Fibroblast of the aortic adventitia (primary cell): ENCODE data around the gene PLD1. TPM values are rescaled to one million over a fixed set of nuclear protein-coding genes. Genes with fewer than 3 reads are reported as not detected.
"Not testable (repeated sequence)": the region's sequence is repeated elsewhere in the genome, so short reads cannot be mapped to it uniquely, and the experiment has no call there.

ENCODE experiments used
- DNase-seq: peaks from one replicate; pipeline ENCODE4 v3.0.0-alpha.2; 2010; ENCODE audit warnings: low read depth
- H3K4me3 ChIP-seq: 2 replicates; pipeline ENCODE4 v1.5.1; 2011; ENCODE audit warnings: low read depth, mild to moderate bottlenecking, control low read depth, low read length, moderate library complexity
- total RNA-seq: library from RNA; depleted of rRNA; stranded (reverse); fragments of >200 nt; gene quantifications from 2 replicates; pipeline ENCODE4 v1.2.3, GENCODE V29; 2012; ENCODE audit warnings: low replicate concordance
- TF ChIP-seq, protein P1 (sequence below): IDR thresholded peaks from 2 replicates; pipeline ENCODE4 v1.5.1; 2011; ENCODE audit warnings: mild to moderate bottlenecking, low read length, control low read depth, inconsistent platforms; ENCODE audit not compliant: insufficient read depth

The PLD1 gene
- total RNA-seq, 1 donor = 23.1 TPM

DNA sequence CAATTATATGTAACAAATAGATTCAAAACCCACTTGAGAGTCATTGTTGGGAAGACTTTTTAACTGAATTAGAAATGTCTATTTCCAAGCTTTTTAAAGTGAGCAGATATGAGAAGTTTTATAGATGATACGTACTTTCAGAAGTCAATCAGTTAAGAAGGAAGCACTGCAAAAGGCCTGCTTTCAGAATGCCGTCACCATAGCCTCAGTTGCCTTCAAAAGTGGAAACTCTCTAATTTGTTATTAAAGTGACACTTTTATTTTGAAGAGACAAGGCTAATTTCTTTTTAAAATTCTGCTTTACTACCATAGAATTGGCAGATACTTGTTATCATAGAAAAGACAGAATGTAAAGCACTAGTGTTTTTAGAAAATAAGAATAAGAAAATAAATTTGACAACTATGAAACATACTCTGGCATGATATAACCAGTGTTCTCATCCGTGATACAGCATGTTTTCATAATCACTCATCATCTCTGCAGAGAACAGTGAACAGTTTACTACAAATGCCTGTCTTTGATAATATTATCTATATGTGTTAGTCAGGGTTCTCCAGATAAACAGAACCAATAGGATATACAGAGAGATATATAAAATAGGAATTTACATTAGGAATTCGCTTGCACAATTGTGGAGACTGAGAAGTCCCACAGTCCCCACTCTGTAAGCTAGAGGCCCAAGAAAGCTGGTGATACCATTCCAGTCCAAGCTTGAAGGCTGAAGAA lies 7.0 kb upstream of the PLD1 start:
- H3K4me3 ChIP-seq = no peak overlapping the region
- TF ChIP-seq, protein P1, sequence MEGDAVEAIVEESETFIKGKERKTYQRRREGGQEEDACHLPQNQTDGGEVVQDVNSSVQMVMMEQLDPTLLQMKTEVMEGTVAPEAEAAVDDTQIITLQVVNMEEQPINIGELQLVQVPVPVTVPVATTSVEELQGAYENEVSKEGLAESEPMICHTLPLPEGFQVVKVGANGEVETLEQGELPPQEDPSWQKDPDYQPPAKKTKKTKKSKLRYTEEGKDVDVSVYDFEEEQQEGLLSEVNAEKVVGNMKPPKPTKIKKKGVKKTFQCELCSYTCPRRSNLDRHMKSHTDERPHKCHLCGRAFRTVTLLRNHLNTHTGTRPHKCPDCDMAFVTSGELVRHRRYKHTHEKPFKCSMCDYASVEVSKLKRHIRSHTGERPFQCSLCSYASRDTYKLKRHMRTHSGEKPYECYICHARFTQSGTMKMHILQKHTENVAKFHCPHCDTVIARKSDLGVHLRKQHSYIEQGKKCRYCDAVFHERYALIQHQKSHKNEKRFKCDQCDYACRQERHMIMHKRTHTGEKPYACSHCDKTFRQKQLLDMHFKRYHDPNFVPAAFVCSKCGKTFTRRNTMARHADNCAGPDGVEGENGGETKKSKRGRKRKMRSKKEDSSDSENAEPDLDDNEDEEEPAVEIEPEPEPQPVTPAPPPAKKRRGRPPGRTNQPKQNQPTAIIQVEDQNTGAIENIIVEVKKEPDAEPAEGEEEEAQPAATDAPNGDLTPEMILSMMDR = no peak
- DNase-seq = peak; percentile 51

DNA sequence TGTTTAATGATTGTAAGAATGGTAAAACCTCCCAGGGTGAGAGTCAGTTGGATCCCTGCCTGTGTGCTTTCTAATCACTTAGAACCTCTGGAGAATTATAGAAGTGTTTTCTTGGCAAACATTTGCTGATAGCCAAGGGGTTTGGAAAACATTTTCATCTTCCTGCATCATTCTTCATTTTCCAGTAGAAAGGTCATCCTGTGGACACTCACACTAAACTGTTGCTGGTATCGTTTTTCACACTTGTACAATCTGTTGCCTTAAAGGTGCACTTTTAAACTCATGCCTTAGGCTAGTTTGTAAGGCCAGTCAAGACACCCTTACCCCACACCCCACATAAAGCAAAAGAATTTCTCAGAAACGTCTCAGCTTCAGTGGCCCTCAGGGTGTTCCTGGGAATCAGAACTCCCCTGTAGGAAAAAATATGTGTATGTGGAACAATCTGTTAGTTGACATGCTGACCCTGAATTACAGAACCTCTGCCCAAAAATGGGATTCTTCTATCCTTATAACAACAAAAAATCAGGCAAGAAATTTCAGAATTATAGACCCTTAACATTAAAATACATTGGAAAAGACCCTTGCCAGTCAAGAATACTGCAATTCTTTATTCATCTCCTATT lies 5.8 kb upstream of the PLD1 start:
- peak; percentile 90 for DNase-seq
- no peak overlapping the region for H3K4me3 ChIP-seq
- TF ChIP-seq, protein P1 = no peak

DNA sequence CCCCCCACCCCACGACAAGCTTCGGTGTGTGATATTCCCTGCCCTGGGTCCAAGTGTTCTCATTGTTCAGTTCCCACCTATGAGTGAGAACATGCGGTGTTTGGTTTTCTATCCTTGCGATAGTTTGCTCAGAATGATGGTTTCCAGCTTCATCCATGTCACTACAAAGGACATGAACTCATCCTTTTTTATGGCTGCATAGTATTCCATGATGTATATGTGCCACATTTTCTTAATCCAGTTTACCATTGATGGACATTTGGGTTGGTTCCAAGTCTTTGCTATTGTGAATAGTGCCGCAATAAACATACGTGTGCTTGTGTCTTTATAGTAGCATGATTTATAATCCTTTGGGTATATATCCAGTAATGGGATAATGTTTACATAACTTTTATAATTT lies 4.4 kb upstream of the PLD1 start:
- DNase-seq, H3K4me3 ChIP-seq: not testable (repeated sequence)

DNA sequence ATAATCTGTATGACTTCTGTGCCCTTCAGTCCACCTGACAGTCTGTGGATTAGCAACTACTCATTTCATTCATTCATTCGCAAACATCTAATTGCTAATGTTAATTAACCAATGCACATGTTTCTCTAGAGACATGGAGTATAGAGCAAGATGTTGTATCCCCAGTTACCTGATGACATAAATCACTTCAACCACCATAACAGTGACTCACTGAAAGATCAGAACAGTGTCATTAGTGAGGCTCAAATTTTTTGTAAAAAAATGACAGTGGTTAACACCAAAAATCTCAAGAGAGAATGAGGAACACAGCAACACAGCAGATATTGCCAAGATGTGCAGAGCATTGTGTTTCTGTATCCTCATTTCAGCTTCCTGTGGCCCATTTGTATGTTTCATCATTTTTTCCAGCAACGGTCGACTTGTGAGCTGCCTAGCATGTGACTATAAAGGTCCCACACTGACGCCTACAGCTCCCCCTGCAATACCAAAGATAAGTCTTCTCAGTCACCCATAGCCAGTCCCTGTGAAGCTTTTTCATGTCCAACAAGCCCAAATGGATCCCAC lies 3.7 kb upstream of the PLD1 start:
- H3K4me3 ChIP-seq = no peak overlapping the region
- TF ChIP-seq, protein P1 = no peak
- peak; percentile 46 for DNase-seq

DNA sequence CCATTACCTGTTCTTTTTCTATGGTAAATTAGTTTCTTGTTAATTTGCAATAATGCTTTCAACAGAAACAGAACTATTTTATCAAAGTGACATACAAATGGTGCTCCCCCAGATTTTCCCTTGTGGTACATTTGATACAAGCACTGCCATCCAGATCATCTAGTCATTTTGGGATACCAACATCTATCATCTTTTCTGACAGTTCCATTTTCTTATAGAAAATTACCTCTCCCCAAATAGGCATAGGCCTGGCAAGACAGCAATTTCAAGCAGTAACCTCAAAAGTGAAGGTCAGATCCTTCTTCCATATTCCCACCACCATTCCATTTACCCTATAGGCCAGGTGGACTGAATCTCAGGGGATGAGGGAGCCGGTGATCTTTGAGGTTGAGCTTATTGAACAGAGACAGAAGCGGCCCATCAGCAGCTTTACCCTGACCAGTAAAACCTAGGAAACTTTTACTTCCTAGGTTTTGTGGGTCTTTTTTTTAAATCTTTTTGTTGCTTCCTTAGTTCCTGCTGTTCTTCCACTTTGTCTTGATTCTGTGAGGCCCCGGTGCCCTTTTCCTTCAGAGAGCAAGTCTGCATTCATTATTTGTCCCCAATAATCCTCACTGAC lies 3.1 kb upstream of the PLD1 start:
- TF ChIP-seq, protein P1 = no peak
- no peak overlapping the region for H3K4me3 ChIP-seq
- DNase-seq = no peak

DNA sequence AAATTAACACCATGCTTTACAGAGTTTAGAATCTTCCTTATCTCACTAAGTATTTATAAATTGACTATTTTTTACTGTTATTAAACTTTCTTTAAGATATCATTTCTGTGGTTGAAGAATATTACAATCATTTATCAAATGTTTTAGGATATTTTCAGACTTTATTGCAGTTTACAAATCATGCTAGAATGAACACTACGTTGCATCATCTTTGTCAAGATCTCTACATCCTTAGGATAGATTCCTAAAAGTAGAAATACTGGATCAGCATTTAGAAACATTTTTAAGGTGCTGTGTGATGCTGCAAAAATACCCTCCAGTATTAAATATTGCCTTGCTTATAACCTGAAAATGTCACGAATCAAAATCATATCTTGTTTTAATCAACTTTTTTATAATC lies 2.5 kb upstream of the PLD1 start:
- peak; percentile 76 for DNase-seq

More for the DNA sequence above, 2.5 kb upstream of the PLD1 start:
- TF ChIP-seq, protein P1 = no peak
- H3K4me3 ChIP-seq = no peak overlapping the region
